HepG2 (cell line): Measurements from ENCODE around the gene CLDN3. TPM values are rescaled to one million over a fixed set of nuclear protein-coding genes. Genes with fewer than 3 reads are reported as not detected.

Experiments
- ATAC-seq: fragments of 200-7000 bp; cut with Tn5 transposase; 3 replicates; pipeline ENCODE4 v1.9.1; 2020; ENCODE audit warnings: mild to moderate bottlenecking, moderate library complexity
- BruUV-seq: library from RNA; stranded (reverse); fragments of 400-500 nt; replicated peaks from 2 replicates; lab custom pipeline; 2021; lab: Mats Ljungman, UMichigan
- CTCF ChIA-PET: fragments of 300-600 bp; formaldehyde crosslinking; extraction: SDS; loops from one replicate; lab custom pipeline; 2021; ENCODE audit warnings: low total read pairs, inconsistent platforms, low intra/inter-chr PET ratio; lab: Yijun Ruan, JAX
- POLR2A ChIA-PET: fragments of 350-600 bp; sonication (Branson Sonifier 250); formaldehyde crosslinking; loops from one replicate; lab custom pipeline; 2020; ENCODE audit warnings: antibody characterized with exemption, inconsistent platforms; lab: Yijun Ruan, JAX
- DNase-seq: peaks from one replicate; pipeline ENCODE4 v3.0.0-alpha.2; 2015; ENCODE audit warnings: low spot score
- FAIRE-seq: peaks from 3 replicates; lab custom pipeline; 2011; peaks lifted over from hg19 to GRCh38; lab: Jason Lieb, UNC
- H2AFZ ChIP-seq: one replicate; pipeline ENCODE4 v1.6.1; 2011; ENCODE audit warnings: low read length, inconsistent platforms
- H3K27ac ChIP-seq: fragments of 300-600 bp; 3 replicates; pipeline ENCODE4 v1.8.0; 2011; ENCODE audit warnings: mixed run types, mild to moderate bottlenecking, mixed read lengths, low read length, inconsistent platforms; ENCODE audit not compliant: insufficient read depth; ENCODE audit errors: extremely low read length
- H3K27me3 ChIP-seq, 2 experiments: fragments of 200-600 bp in 1 of 2; 2 replicates in 1 of 2; 3 replicates in 1 of 2; pipeline versions ENCODE4 v1.6.0 to v1.8.0; 2011; ENCODE audit warnings: low read length in 2 of 2, mild to moderate bottlenecking in 2 of 2, moderate library complexity in 2 of 2, inconsistent platforms in 1 of 2; ENCODE audit not compliant: insufficient read depth in 2 of 2, control insufficient read depth in 1 of 2
- H3K36me3 ChIP-seq, 2 experiments: fragments of 200-600 bp in 1 of 2; replicated peaks in 1 of 2; 2 replicates in 1 of 2; 3 replicates in 1 of 2; pipeline versions ENCODE4 v1.5.1 to v1.8.0; 2011; ENCODE audit warnings: low read length in 2 of 2, inconsistent platforms in 1 of 2; ENCODE audit not compliant: insufficient read depth in 2 of 2, control insufficient read depth in 1 of 2
- H3K4me1 ChIP-seq: 2 replicates; pipeline ENCODE4 v1.5.1; 2012; ENCODE audit warnings: low read length, inconsistent platforms; ENCODE audit not compliant: insufficient read depth
- H3K4me2 ChIP-seq: 2 replicates; pipeline ENCODE4 v1.6.0; 2011; ENCODE audit warnings: low read depth, low read length, inconsistent platforms
- H3K4me3 ChIP-seq, 3 experiments: fragments of 200-600 bp in 1 of 3; sonication (generic), shearing (Covaris generic) in 1 of 3; replicated peaks in 1 of 3; 2 replicates each; pipeline ENCODE4 v1.5.1; 2011 to 2016; ENCODE audit warnings: low read length in 3 of 3, inconsistent platforms in 2 of 3, low read depth in 2 of 3, mild to moderate bottlenecking in 2 of 3, control low read depth in 1 of 3, mixed read lengths in 1 of 3; ENCODE audit not compliant: insufficient read depth in 1 of 3
- H3K79me2 ChIP-seq: one replicate; pipeline ENCODE4 v1.6.1; 2011; ENCODE audit warnings: low read length, inconsistent platforms; ENCODE audit not compliant: insufficient read depth
- H3K9ac ChIP-seq: 2 replicates; pipeline ENCODE4 v1.6.0; 2011; ENCODE audit warnings: mild to moderate bottlenecking, low read depth, low read length, inconsistent platforms; ENCODE audit not compliant: insufficient read depth
- H3K9me3 ChIP-seq: 2 replicates; pipeline ENCODE4 v1.5.1; 2012; ENCODE audit warnings: mild to moderate bottlenecking, low read length
- H4K20me1 ChIP-seq: 2 replicates; pipeline ENCODE4 v1.6.0; 2011; ENCODE audit warnings: inconsistent platforms, mild to moderate bottlenecking, low read length, moderate library complexity; ENCODE audit not compliant: insufficient read depth
- ARID2 ChIP-seq: sonication (generic); formaldehyde crosslinking; IDR thresholded peaks from 2 replicates; pipeline ENCODE4 v1.8.1; 2022; ENCODE audit warnings: mild to moderate bottlenecking, missing genetic modification reagents, borderline replicate concordance
- EHMT2 ChIP-seq: fragments of 200-600 bp; sonication (generic); IDR thresholded peaks from 2 replicates; pipeline ENCODE4 v1.7.0; 2017; ENCODE audit warnings: antibody characterized with exemption, low read depth, low read length, borderline replicate concordance
- JUNB ChIP-seq: sonication (generic); formaldehyde crosslinking; IDR thresholded peaks from 2 replicates; pipeline ENCODE4 v1.8.0; 2022; ENCODE audit warnings: missing genetic modification reagents, mild to moderate bottlenecking, borderline replicate concordance
- MYNN ChIP-seq: sonication (generic); formaldehyde crosslinking; IDR thresholded peaks from 2 replicates; pipeline ENCODE4 v1.4.0; 2020; ENCODE audit warnings: mild to moderate bottlenecking, low read depth, missing genetic modification reagents
- RFX3 ChIP-seq: IDR thresholded peaks from 2 replicates; pipeline ENCODE4 v1.6.1; 2016; ENCODE audit warnings: missing biosample characterization, missing genetic modification reagents
- RFXAP ChIP-seq: sonication (generic); formaldehyde crosslinking; IDR thresholded peaks from 2 replicates; pipeline ENCODE4 v1.4.0; 2020; ENCODE audit warnings: missing genetic modification reagents, borderline replicate concordance
- SCMH1 ChIP-seq: sonication (generic); formaldehyde crosslinking; IDR thresholded peaks from 2 replicates; pipeline ENCODE4 v1.9.0; 2021; ENCODE audit warnings: missing genetic modification reagents, mild to moderate bottlenecking, borderline replicate concordance
- TAF1 ChIP-seq: sonication (generic); formaldehyde crosslinking; IDR thresholded peaks from 2 replicates; pipeline ENCODE4 v1.4.0; 2020; ENCODE audit warnings: missing genetic modification reagents
- TAF15 ChIP-seq: fragments of 200-400 bp; formaldehyde crosslinking; IDR thresholded peaks from one replicate; pipeline ENCODE4 v1.6.1; 2018; ENCODE audit warnings: mild to moderate bottlenecking, low read depth, low read length; ENCODE audit not compliant: poor library complexity, severe bottlenecking
- TP53 ChIP-seq: sonication (generic); formaldehyde crosslinking; conservative IDR thresholded peaks from 2 replicates; pipeline ENCODE4 v1.4.0; 2020; ENCODE audit warnings: missing genetic modification reagents
- ZBTB49 ChIP-seq: sonication (generic); formaldehyde crosslinking; IDR thresholded peaks from 2 replicates; pipeline ENCODE4 v1.4.0; 2020; ENCODE audit warnings: missing genetic modification reagents, borderline replicate concordance
- ZFP1 ChIP-seq: IDR thresholded peaks from 2 replicates; pipeline ENCODE4 v1.6.1; 2016
- ZFP41 ChIP-seq: sonication (generic); formaldehyde crosslinking; IDR thresholded peaks from 2 replicates; pipeline ENCODE4 v1.4.0; 2020; ENCODE audit warnings: mild to moderate bottlenecking, missing genetic modification reagents, borderline replicate concordance
- ZNF607 ChIP-seq: sonication (generic); formaldehyde crosslinking; IDR thresholded peaks from 2 replicates; pipeline ENCODE4 v1.5.1; 2020; ENCODE audit warnings: missing genetic modification reagents, mild to moderate bottlenecking, borderline replicate concordance
- ZNF781 ChIP-seq: sonication (generic); formaldehyde crosslinking; IDR thresholded peaks from 2 replicates; pipeline ENCODE4 v1.5.1; 2020; ENCODE audit warnings: borderline replicate concordance, mild to moderate bottlenecking, missing genetic modification reagents; ENCODE audit errors: not compliant biosample characterization
- ZNF816 ChIP-seq: sonication (generic); formaldehyde crosslinking; IDR thresholded peaks from 2 replicates; pipeline ENCODE4 v1.8.0; 2022; ENCODE audit warnings: missing genetic modification reagents, mild to moderate bottlenecking, borderline replicate concordance
- WGBS: methylation state at CpG from one replicate; pipeline ENCODE4 v1.1.6; 2017; ENCODE audit warnings: low lambda C conversion rate; 5-methylcytosine and 5-hydroxymethylcytosine counted together
- in situ Hi-C: cut with HindIII; loops from 2 replicates; pipeline ENCODE4 v1.10.0; 2017; ENCODE audit warnings: low pct_unique_long_range_greater_than_20kb; ENCODE audit not compliant: extremely low pct_ligation_motif_present
- intact Hi-C: fragments of 100-400 bp; cut with micrococcal nuclease; formaldehyde crosslinking; loops from one replicate; pipeline ENCODE4 v1.10.0; 2022; ENCODE audit not compliant: unreplicated experiment
- polyA plus RNA-seq, 8 experiments: library from polyadenylated mRNA; depleted of rRNA in 3 of 8; stranded (reverse) in 7 of 8; unstranded in 1 of 8; fragments of >200 nt; fragmentation: Illumina TruSeq in 4 of 8; extraction: Trizol in 4 of 8; gene quantifications; 2 replicates each; pipeline versions ENCODE4 v1.2.1 to v1.2.3, GENCODE V29; 2011 to 2016; ENCODE audit warnings: low read depth in 4 of 8, missing spikeins in 1 of 8, mixed read lengths in 1 of 8; ENCODE audit not compliant: insufficient read depth in 1 of 8
- total RNA-seq, 5 experiments: library from RNA; depleted of rRNA; stranded (reverse); fragments of >200 nt; fragmentation: Illumina TruSeq; extraction: Trizol; gene quantifications; 2 replicates each; pipeline ENCODE4 v1.2.3, GENCODE V29; 2016; ENCODE audit warnings: low read depth in 1 of 5

Gene CLDN3
- total and polyA plus RNA-seq, 2 of the 13 experiments (the other 11 are each of a cell fraction or from before 2014, with no cell fraction given): 0.31 to 0.51 TPM

GRCh38 chr7:73778801-73779389 lies 8.8 kb upstream of the CLDN3 start:
- Histone ChIP-seq H3K4me2 (no peak overlapping the region), H3K9me3 (no peaks in the 10 kb centered on the region), H3K4me1 (peaks cover 13% of the 10 kb centered on the region), H3K27me3 (no peaks in the 10 kb centered on the region), H3K79me2 (no peaks in the 10 kb centered on the region), H3K4me3 (no peak overlapping the region), H3K9ac (no peak overlapping the region), H2AFZ (no peak overlapping the region), H3K27ac (no peak overlapping the region), H4K20me1 (no peaks in the 10 kb centered on the region), H3K36me3 (no peaks in the 10 kb centered on the region)
- no peak for ATAC-seq
- intact Hi-C loops (no loop called here), in situ Hi-C loops (no loop called here)
- 52% methylated on average over 10 of the region's 11 CpGs for WGBS
- BruUV-seq: no TSS peak
- DNase-seq: no peak
- ChIA-PET CTCF (no interaction called here), POLR2A (no interaction called here)
- TF ChIP-seq ZNF816: no peak
- TF ChIP-seq JUNB: no peak
- TF ChIP-seq ZFP1 (CRISPR knock-in tag): no peak
- TF ChIP-seq ZBTB49 (CRISPR knock-in tag): no peak
- no peak for TF ChIP-seq RFXAP (CRISPR knock-in tag)
- TF ChIP-seq MYNN: no peak
- no peak for TF ChIP-seq TP53 (CRISPR knock-in tag)
- TF ChIP-seq RFX3 (CRISPR knock-in tag): no peak
- TF ChIP-seq TAF15: no peak
- TF ChIP-seq ZFP41 (CRISPR knock-in tag): no peak
- no peak for TF ChIP-seq SCMH1 (CRISPR knock-in tag)
- TF ChIP-seq ZNF781 (CRISPR knock-in tag): no peak
- no peak for TF ChIP-seq TAF1
- TF ChIP-seq ZNF607 (CRISPR knock-in tag): no peak
- no peak for TF ChIP-seq EHMT2
- no peak for TF ChIP-seq ARID2 (CRISPR knock-in tag)
- no peak for FAIRE-seq
